Neuronal stem cell (in vitro differentiated cells): Measurements from ENCODE around the gene POLR3H.
"Not testable (repeated sequence)": the region's sequence is repeated elsewhere in the genome, so short reads cannot be mapped to it uniquely, and the experiment has no call there.

Experiments used
- DNase-seq: peaks from one replicate; pipeline ENCODE4 v3.0.0-alpha.2; 2013; ENCODE audit warnings: low spot score
- H2AFZ ChIP-seq: one replicate; pipeline ENCODE4 v1.6.1; 2013; ENCODE audit warnings: mild to moderate bottlenecking, low read length, inconsistent platforms
- H2AK5ac ChIP-seq: 2 replicates; pipeline ENCODE4 v1.6.1; 2013; ENCODE audit warnings: low read depth, mild to moderate bottlenecking, inconsistent platforms, low read length, moderate library complexity, mixed read lengths
- H2BK120ac ChIP-seq: 2 replicates; pipeline ENCODE4 v1.6.1; 2013; ENCODE audit warnings: low read depth, mild to moderate bottlenecking, inconsistent platforms, low read length, moderate library complexity, mixed read lengths
- H2BK12ac ChIP-seq: one replicate; pipeline ENCODE4 v1.6.1; 2013; ENCODE audit warnings: low read length, inconsistent platforms
- H2BK15ac ChIP-seq: 2 replicates; pipeline ENCODE4 v1.6.1; 2013; ENCODE audit warnings: mild to moderate bottlenecking, low read length, inconsistent platforms, mixed read lengths
- H2BK5ac ChIP-seq: one replicate; pipeline ENCODE4 v1.6.1; 2013; ENCODE audit warnings: inconsistent platforms, mild to moderate bottlenecking, low read length, moderate library complexity
- H3K14ac ChIP-seq: one replicate; pipeline ENCODE4 v1.6.1; 2013; ENCODE audit warnings: low read length, inconsistent platforms
- H3K18ac ChIP-seq: 2 replicates; pipeline ENCODE4 v1.6.1; 2013; ENCODE audit warnings: low read length, inconsistent platforms
- H3K23ac ChIP-seq: 2 replicates; pipeline ENCODE4 v1.6.1; 2013; ENCODE audit warnings: low read depth, mild to moderate bottlenecking, mixed read lengths, low read length, inconsistent platforms; ENCODE audit not compliant: poor library complexity
- H3K27ac ChIP-seq: replicated peaks from 3 replicates; pipeline ENCODE4 v1.5.1; 2013; ENCODE audit warnings: low read length, inconsistent platforms
- H3K27me3 ChIP-seq, 3 experiments: 2 replicates each; pipeline ENCODE4 v1.6.1; 2013; ENCODE audit warnings: low read length in 3 of 3, mild to moderate bottlenecking in 2 of 3, inconsistent platforms in 1 of 3, low read depth in 1 of 3, mixed read lengths in 1 of 3, moderate library complexity in 1 of 3; ENCODE audit not compliant: control insufficient read depth in 3 of 3, insufficient read depth in 3 of 3
- H3K36me3 ChIP-seq, 2 donors: replicated peaks in 1 of 2; 2 replicates each; pipeline ENCODE4 v1.6.1; 2013; ENCODE audit warnings: low read length in 2 of 2; ENCODE audit not compliant: control insufficient read depth in 2 of 2, insufficient read depth in 2 of 2
- H3K4ac ChIP-seq: 2 replicates; pipeline ENCODE4 v1.6.1; 2013; ENCODE audit warnings: inconsistent platforms, mild to moderate bottlenecking, low read length, moderate library complexity
- H3K4me1 ChIP-seq, 2 donors: 1 replicate in 1 of 2; 2 replicates in 1 of 2; pipeline ENCODE4 v1.6.1; 2013; ENCODE audit warnings: low read length in 2 of 2, low read depth in 1 of 2; ENCODE audit not compliant: control insufficient read depth in 2 of 2, insufficient read depth in 1 of 2
- H3K4me2 ChIP-seq: one replicate; pipeline ENCODE4 v1.6.1; 2013; ENCODE audit warnings: mild to moderate bottlenecking, low read length, inconsistent platforms; ENCODE audit not compliant: insufficient read depth, poor library complexity, severe bottlenecking
- H3K4me3 ChIP-seq, 2 donors: 2 replicates each; pipeline ENCODE4 v1.5.1; 2013; ENCODE audit warnings: low read length in 2 of 2, mild to moderate bottlenecking in 2 of 2, inconsistent platforms in 1 of 2, moderate library complexity in 1 of 2
- H3K79me1 ChIP-seq: one replicate; pipeline ENCODE4 v1.6.1; 2013; ENCODE audit warnings: low read depth, mild to moderate bottlenecking, inconsistent platforms, low read length, moderate library complexity
- H3K9ac ChIP-seq: one replicate; pipeline ENCODE4 v1.6.1; 2013; ENCODE audit warnings: mild to moderate bottlenecking, low read depth, low read length, inconsistent platforms; ENCODE audit not compliant: poor library complexity
- H3K9me3 ChIP-seq, 2 donors: replicated peaks in 1 of 2; 2 replicates each; pipeline versions ENCODE3 to v1.6.1; 2013; ENCODE audit warnings: low read length in 2 of 2, mild to moderate bottlenecking in 2 of 2, inconsistent platforms in 1 of 2, low read depth in 1 of 2, mixed read lengths in 1 of 2, moderate library complexity in 1 of 2; ENCODE audit not compliant: control insufficient read depth in 2 of 2, insufficient read depth in 1 of 2
- H4K8ac ChIP-seq: one replicate; pipeline ENCODE4 v1.6.1; 2013; ENCODE audit warnings: low read depth, mild to moderate bottlenecking, inconsistent platforms, low read length, moderate library complexity
- H4K91ac ChIP-seq: one replicate; pipeline ENCODE4 v1.6.1; 2013; ENCODE audit warnings: low read length, low read depth, mild to moderate bottlenecking, inconsistent platforms; ENCODE audit not compliant: poor library complexity
- WGBS, 2 donors: extraction: QIAGEN DNeasy Blood & Tissue Kit; methylation state at CpG; one replicate each; pipeline ENCODE4 v1.1.7; 2013; ENCODE audit warnings: missing lambda C conversion rate in 2 of 2, mixed read lengths in 1 of 2; ENCODE audit not compliant: insufficient read length in 2 of 2, insufficient replicate concordance in 1 of 2; ENCODE audit errors: extremely low coverage in 2 of 2; 5-methylcytosine and 5-hydroxymethylcytosine counted together

POLR3H gene

DNA sequence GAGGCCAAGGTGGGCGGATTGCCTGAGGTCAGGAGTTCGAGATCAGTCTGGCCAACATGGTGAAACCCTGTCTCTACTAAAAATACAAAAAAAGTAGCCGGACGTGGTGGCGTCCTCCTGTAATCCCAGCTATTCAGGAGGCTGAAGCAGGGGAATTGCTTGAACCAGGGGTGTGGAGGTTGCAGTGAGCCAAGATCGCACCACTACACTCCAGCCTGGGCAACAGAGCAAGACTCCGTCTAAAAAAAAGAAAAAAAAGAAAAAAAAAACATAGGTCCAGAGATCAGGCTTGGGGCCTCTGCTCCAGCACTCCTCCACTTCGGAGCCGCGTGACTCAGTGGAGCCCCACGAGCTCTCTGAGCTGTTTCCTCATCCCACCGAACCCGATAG, 14.0 kb upstream of the POLR3H start:
- H3K4ac ChIP-seq, H3K18ac ChIP-seq, H3K4me2 ChIP-seq, H3K79me1 ChIP-seq, H2BK15ac ChIP-seq, H3K36me3 ChIP-seq, H2BK5ac ChIP-seq, H3K27ac ChIP-seq, DNase-seq, H3K14ac ChIP-seq, H4K91ac ChIP-seq, H2AFZ ChIP-seq, H2BK12ac ChIP-seq, H4K8ac ChIP-seq, H3K9me3 ChIP-seq, H3K4me3 ChIP-seq, H3K27me3 ChIP-seq, H3K9ac ChIP-seq, H3K23ac ChIP-seq: not testable (repeated sequence)
- Histone ChIP-seq H3K4me1 (peaks cover 24 to 48% of the 10 kb centered on the region in 2 donors), H2BK120ac (peak overlapping the region; percentile 11), H2AK5ac (peak overlapping the region; percentile 60)
- WGBS, 2 donors: no CpG with 5 or more reads among the region's 13 CpGs

DNA sequence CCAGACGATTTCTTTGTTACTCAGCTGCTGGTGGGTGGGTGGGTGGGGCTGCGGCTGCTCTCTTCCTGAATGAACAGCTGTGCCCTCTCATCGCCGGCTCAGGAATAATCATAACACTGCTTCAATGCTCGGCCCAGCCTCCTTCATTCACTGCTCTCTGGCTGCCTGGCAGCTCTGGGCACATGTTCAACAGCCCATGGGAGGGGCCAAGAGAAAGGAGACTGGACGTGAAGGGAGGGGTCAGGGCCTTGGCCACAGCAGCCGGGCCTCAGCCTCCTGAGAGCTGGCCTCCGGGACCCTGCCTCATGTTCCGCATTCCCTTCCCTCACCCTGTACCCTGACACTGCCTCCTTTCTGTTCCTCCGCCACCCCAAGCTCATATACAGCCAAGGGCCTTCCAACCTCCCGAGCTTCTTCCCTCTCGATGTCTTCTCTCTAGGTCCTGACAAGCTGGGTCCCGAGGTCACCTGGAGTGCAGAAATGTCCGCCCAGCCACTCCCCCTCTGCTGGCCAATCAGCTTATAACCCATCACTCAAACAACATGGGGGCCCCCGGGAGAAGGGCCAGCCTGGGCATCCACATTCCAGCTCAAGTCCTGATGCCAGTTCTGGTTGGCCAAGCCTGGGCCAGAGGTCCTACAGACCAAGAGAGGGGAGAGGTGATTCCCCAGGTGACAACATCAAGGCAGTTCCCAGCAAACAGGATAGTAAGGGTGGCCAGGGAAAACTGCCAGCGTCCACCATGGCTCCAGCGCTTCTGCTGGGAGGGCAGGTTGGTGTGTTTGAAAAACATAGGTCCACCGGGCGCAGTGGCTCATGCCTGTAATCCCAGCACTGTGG, 13.4 kb upstream of the POLR3H start:
- no peak for DNase-seq
- H2BK120ac ChIP-seq: peak overlapping the region; percentile 11
- H3K27me3 ChIP-seq: peaks cover 0 to 6% (median 0%) of the 10 kb centered on the region in 3 experiments
- H3K23ac ChIP-seq: no peak overlapping the region
- H3K79me1 ChIP-seq: no peaks in the 10 kb centered on the region
- H2BK5ac ChIP-seq: no peak overlapping the region
- WGBS, 2 donors: no CpG with 5 or more reads among the region's 19 CpGs
- H2BK15ac ChIP-seq: peak overlapping the region; percentile 42
- H4K8ac ChIP-seq: no peak overlapping the region
- H4K91ac ChIP-seq: no peak overlapping the region
- peaks cover 22 to 42% of the 10 kb centered on the region in 2 donors for H3K4me1 ChIP-seq
- no peak overlapping the region for H3K4ac ChIP-seq
- H3K9ac ChIP-seq: peak overlapping the region; percentile 47
- no peak overlapping the region for H3K4me3 ChIP-seq
- peak overlapping the region; percentile 60 for H2AK5ac ChIP-seq
- no peaks in the 10 kb centered on the region for H3K9me3 ChIP-seq
- peak overlapping the region; percentile 77 for H3K18ac ChIP-seq
- no peak overlapping the region for H3K14ac ChIP-seq
- no peak overlapping the region for H2BK12ac ChIP-seq
- no peaks in the 10 kb centered on the region for H3K36me3 ChIP-seq
- H2AFZ ChIP-seq: peak overlapping the region; percentile 82
- H3K4me2 ChIP-seq: no peak overlapping the region
- H3K27ac ChIP-seq: no peak overlapping the region

DNA sequence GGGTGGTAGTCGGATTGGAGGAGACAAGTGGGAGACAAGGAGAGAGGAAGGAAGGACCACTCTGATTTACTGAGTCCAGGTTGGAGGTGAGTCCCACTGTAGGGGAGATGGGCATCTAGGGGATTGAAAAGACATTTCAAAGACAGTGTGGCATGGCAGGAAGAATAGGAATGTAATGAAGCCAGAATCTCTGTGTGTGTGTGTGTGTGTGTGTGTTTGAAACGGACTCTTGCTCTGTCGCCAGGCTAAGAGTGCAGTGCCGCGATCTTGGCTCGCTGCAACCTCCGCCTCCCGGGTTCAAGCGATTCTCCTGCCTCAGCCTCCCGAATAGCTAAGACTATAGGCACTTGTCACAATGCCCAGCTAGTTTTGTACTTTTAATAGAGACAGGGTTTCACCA, 12.3 kb upstream of the POLR3H start:
- Histone ChIP-seq H3K9ac (no peak overlapping the region), H2BK120ac (no peak overlapping the region), H2AK5ac (no peak overlapping the region), H3K79me1 (no peaks in the 10 kb centered on the region), H3K27me3 (peaks cover 0 to 2% (median 0%) of the 10 kb centered on the region in 3 experiments), H3K9me3 (no peaks in the 10 kb centered on the region), H3K4me1 (peaks cover 22 to 33% of the 10 kb centered on the region in 2 donors), H3K4me3 (no peak overlapping the region), H3K18ac (no peak overlapping the region), H3K27ac (no peak overlapping the region), H3K14ac (no peak overlapping the region), H3K4ac (no peak overlapping the region), H4K91ac (no peak overlapping the region), H3K4me2 (no peak overlapping the region), H2AFZ (no peak overlapping the region), H2BK5ac (no peak overlapping the region), H3K36me3 (no peaks in the 10 kb centered on the region), H3K23ac (no peak overlapping the region), H2BK15ac (no peak overlapping the region), H2BK12ac (no peak overlapping the region), H4K8ac (no peak overlapping the region)
- WGBS, 2 donors: no CpG with 5 or more reads among the region's 10 CpGs
- DNase-seq: no peak

GRCh38 chr22:41555325-41555982, 11.2 kb upstream of the POLR3H start:
- no peak overlapping the region for H4K8ac ChIP-seq
- H2BK120ac ChIP-seq: peak overlapping the region; percentile 24
- peak overlapping the region; percentile 16 for H2AK5ac ChIP-seq
- no peak overlapping the region for H3K27ac ChIP-seq
- no peak overlapping the region for H3K14ac ChIP-seq
- H3K4me2 ChIP-seq: no peak overlapping the region
- peak overlapping the region; percentile 11 for H3K18ac ChIP-seq
- peaks cover 16 to 27% of the 10 kb centered on the region in 2 donors for H3K4me1 ChIP-seq
- H2BK5ac ChIP-seq: peak overlapping the region; percentile 10
- no peak overlapping the region for H3K4me3 ChIP-seq
- peak overlapping the region; percentile 69 for H2BK15ac ChIP-seq
- H3K9ac ChIP-seq: no peak overlapping the region
- no peak overlapping the region for H3K4ac ChIP-seq
- no peak overlapping the region for H4K91ac ChIP-seq
- H3K9me3 ChIP-seq: no peaks in the 10 kb centered on the region
- WGBS, 2 donors: no CpG with 5 or more reads among the region's 7 CpGs
- H3K79me1 ChIP-seq: no peaks in the 10 kb centered on the region
- H3K23ac ChIP-seq: no peak overlapping the region
- no peak for DNase-seq
- no peaks in the 10 kb centered on the region for H3K36me3 ChIP-seq
- H3K27me3 ChIP-seq: no peaks in the 10 kb centered on the region
- peak overlapping the region; percentile 45 for H2AFZ ChIP-seq
- H2BK12ac ChIP-seq: no peak overlapping the region
